Kasumi-1 (cell line): Measurements from ENCODE around the gene ADAMTS2.

Experiments used
- DNase-seq, 2 experiments: peaks; one replicate each; lab custom pipeline; 2025; lab: John Stamatoyannopoulos, UW

ADAMTS2 gene

DNA sequence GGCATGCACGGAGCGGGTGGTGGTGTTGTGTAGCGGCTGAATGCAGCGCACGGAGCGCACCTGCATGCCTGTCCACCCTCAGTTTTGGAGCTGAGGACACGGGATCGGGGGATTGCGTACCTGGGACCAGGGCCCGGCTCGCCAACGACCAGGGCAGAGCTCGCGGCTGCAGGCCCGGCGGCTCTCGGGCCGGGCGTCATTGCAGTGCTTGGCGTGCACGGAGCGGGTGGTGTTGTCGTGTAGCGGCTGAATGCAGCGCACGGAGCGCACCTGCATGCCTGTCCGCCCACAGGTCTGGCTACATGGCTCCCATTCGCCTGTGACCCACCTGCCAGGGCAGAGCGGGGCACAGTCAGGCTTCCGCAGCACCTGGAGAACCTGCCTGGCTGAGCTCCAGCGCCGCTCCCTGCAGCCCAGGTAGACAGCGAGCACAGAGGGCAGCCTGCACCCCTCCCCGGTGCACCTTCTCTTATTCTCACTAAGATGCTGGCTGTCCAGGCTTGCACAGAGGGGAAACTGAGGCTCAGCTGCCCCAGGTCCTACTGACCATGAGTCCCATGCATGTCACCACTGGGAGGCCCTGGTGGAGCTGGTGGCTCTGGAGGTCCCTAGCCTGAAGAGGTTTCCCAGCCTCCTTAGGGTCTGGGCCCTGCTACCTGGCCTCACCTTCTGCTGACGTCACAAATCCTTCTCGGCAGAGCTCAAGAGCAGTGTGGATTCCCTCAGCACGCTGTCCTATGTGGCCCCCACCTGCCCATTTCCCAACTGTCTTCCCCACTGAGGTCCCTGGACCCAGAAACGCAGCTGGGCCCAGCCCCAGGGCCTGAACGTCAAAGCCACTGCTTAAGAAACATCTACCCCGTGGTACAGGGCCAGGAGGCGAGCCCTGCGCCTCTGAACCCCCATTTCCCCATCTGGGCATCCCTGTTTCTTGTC lies 220.1 kb downstream of the ADAMTS2 start:
- no peak for DNase-seq

- DNase-seq = no peak
Measured at GRCh38 chr5:179124273-179124852, 220.9 kb downstream of the ADAMTS2 start.

- no peak for DNase-seq
Measured at GRCh38 chr5:179123491-179124272, 221.6 kb downstream of the ADAMTS2 start.

DNA sequence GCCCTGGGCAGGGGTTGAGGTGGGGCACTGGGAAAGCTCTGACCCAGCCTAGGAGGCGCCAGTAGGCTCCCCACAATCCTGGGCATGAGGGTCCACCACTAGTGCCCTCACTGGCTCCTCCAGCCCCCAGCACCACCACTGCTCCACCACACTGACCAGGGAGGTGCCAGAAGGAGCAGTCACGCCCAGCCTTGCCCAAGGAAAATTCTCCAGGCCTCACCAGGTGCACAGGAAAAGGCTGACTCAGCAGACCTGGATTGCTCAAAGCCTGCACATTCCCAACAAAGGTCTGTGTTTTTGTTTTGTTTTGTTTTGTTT lies 222.2 kb downstream of the ADAMTS2 start:
- DNase-seq = no peak

- no peak for DNase-seq
Measured at GRCh38 chr5:179122411-179123108, 222.7 kb downstream of the ADAMTS2 start.

- DNase-seq = no peak
Measured at GRCh38 chr5:179121667-179122111, 223.6 kb downstream of the ADAMTS2 start.

DNA sequence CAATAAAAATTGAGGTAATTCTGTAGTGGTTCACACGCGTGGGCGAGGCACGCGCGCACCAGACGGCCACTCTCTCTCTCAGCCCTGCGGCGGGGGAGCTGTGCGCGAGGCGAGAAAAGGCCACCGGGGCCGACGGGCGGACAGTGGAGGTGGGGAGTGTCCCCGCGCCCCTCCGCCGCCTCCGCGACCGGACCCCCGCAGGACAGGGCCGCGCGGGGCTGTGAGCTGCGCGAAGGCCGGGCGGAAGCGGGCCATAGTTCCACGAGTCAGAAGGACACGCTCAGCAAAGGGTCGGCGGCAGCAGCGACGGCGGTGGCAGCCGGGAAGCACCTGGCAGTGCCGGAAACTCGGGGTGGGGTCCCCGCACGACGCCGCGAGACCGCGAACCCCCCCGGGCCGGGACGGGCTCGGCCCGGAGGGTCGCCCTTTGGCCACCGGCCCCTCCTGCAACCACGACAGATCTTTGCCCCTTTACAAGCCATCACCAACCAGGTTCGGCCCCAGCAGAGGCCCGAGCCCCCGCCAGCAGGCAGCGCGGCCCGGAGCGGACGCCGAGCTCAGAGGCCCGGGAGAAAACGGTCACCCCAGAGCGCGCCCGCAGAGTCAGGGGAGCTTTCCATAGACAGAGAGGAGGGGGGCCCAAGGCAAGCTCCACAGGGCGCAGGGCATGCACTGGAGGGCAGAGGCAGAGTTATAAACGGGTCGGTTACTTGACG lies 224.2 kb downstream of the ADAMTS2 start:
- DNase-seq = no peak

GRCh38 chr5:179120421-179120861 lies 224.8 kb downstream of the ADAMTS2 start:
- DNase-seq = no peak

DNA sequence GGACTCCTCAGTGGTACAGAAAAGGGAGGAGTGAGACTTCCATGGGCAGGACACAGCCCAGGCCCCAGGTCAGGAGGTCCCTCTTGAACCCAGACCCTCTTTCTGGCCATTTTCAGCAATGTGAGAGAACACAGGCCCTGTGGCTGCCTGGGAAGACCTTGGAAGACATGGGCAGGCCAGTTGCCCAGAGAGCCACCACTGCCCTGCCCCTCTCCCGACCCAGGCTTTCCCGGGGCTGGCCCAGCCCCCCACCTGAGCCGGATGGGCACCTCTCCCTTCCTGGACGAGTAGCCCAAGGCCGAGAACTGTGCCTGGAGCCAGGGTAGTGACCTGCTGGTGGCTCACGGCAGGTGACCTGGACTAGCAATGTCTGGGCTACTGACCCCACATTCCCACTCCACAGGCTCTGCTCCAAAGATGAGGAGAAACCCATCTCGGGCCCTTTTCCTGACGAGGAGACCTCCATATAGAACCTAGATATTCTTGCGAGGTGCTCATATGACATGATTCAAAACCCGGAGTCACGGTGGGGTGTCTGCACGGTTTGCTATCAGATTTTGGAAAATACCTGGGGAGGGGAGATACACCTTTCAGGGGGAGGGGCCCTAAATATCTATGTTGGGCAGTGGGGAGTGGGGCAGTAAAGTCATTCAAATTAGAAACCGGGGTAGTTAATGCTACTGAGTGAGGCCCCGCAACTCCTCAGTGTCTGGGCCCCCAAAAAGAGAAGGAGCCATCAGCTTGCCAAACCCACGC lies 225.7 kb downstream of the ADAMTS2 start:
- no peak for DNase-seq

- DNase-seq = no peak
Measured at GRCh38 chr5:179118756-179119414, 226.4 kb downstream of the ADAMTS2 start.

DNA sequence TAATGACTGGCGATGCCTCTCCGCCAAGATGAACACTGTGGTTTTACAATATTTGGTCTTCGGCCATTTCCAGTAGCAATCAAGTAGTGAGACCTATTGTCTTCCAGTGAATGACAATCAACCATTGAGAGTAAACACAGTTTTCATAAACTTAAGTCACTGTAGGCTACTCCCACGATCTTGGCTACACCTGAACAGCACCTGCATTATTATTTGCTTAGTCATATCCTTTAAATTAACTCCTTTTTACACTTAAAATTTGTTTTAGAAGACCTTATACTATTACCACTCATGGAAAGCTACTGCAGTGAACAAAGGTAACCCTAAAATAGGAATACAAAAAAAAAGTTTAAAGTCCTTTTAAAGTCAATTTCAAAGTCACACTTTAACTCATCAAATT lies 226.9 kb downstream of the ADAMTS2 start:
- DNase-seq = no peak

- DNase-seq = no peak
Measured at GRCh38 chr5:179115845-179116524, 229.3 kb downstream of the ADAMTS2 start.

DNA sequence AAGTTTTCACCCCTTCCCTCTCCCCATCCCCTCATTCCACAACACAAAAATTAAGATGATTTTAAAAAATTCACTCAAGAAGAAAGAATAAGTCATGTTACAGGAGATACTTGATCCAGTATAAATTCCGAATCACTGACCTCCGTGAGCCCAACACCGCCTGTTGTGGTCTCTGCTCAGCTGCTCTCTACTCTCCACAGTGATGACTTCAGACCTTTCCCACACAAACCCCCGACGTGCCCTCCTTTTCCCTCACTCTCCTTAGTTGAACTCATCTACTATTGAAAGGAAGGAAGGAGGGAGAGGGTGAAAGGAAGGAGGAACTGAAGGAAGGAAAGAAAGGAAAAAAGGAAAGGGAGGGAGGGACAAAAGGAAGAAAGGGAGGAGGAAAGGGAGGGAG lies 230.0 kb downstream of the ADAMTS2 start:
- DNase-seq = no peak

- DNase-seq = no peak
Measured at GRCh38 chr5:179114756-179115155, 230.5 kb downstream of the ADAMTS2 start.

GRCh38 chr5:179113945-179114641 lies 231.2 kb downstream of the ADAMTS2 start:
- no peak for DNase-seq

DNA sequence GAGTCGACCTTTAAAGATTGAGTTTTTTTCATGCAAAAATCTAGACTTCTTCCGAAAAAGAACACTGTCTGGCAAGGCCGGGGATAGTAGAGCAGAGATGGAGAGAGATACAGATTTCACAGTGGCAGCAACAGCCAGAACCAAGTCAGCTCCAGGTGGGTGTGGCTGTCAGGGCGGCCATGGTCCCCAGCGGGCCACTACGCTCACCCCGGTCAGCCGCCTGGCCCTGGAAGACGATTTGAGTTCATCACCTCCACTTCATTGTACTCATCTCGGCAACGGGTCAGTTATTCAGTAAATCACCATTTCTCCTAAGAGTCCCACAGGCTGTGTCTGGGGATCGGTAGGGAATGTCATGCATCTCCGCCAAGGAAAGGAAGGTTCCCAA lies 232.1 kb downstream of the ADAMTS2 start:
- no peak for DNase-seq

- DNase-seq = no peak
Measured at GRCh38 chr5:179112469-179113142, 232.7 kb downstream of the ADAMTS2 start.
